Measurements from ENCODE around the gene NDUFB10.
"Not testable (repeated sequence)": the region's sequence is repeated elsewhere in the genome, so short reads cannot be mapped to it uniquely, and the experiment has no call there.

NDUFB10 gene

GRCh38 chr16:1959269-1960039 lies at the start of gene NDUFB10:
Gene NDUFB10, plus strand, starts transcription at chr16:1959538. Its CDS starts 87 bp downstream, at chr16:1959625.
- in situ Hi-C loops (cut with MboI; ENCODE audit: low sequenced_read_pairs) = no loop called here

GRCh38 chr16:1909561-1910231 lies 49.6 kb upstream of the NDUFB10 start:
- in situ Hi-C loops (cut with MboI; ENCODE audit: low sequenced_read_pairs) = no loop called here

- in situ Hi-C loops (cut with MboI; ENCODE audit: low sequenced_read_pairs) = no loop called here
These were observed 47.7 kb upstream of the NDUFB10 start for GRCh38 chr16:1911467-1912214.

- in situ Hi-C loops (cut with MboI; ENCODE audit: low sequenced_read_pairs) = no loop called here
These were observed 47.2 kb upstream of the NDUFB10 start for GRCh38 chr16:1912215-1912543.

GRCh38 chr16:1913327-1914083 lies 45.8 kb upstream of the NDUFB10 start:
- in situ Hi-C loops (cut with MboI; ENCODE audit: low sequenced_read_pairs) = no loop called here

GRCh38 chr16:1914084-1914608 lies 45.2 kb upstream of the NDUFB10 start:
- in situ Hi-C loops (cut with MboI; ENCODE audit: low sequenced_read_pairs) = no loop called here

GRCh38 chr16:1914988-1915387 lies 44.4 kb upstream of the NDUFB10 start:
- in situ Hi-C loops (cut with MboI; ENCODE audit: low sequenced_read_pairs) = no loop called here

- in situ Hi-C loops (cut with MboI; ENCODE audit: low sequenced_read_pairs) = no loop called here
These were observed 43.4 kb upstream of the NDUFB10 start for GRCh38 chr16:1915732-1916639.

GRCh38 chr16:1916640-1916990 lies 42.7 kb upstream of the NDUFB10 start:
- in situ Hi-C loops (cut with MboI; ENCODE audit: low sequenced_read_pairs) = no loop called here

GRCh38 chr16:1917056-1917664 lies 42.2 kb upstream of the NDUFB10 start:
- in situ Hi-C loops (cut with MboI; ENCODE audit: low sequenced_read_pairs) = no loop called here

- in situ Hi-C loops (cut with MboI; ENCODE audit: low sequenced_read_pairs) = no loop called here
These were observed 41.5 kb upstream of the NDUFB10 start for GRCh38 chr16:1917665-1918350.

GRCh38 chr16:1918351-1919326 lies 40.7 kb upstream of the NDUFB10 start, which contains the start of gene HS3ST6:
Gene HS3ST6, minus strand, starts transcription at chr16:1918415. Its CDS starts 92 bp downstream, at chr16:1918323.
- in situ Hi-C loops (cut with MboI; ENCODE audit: low sequenced_read_pairs) = no loop called here

GRCh38 chr16:1919327-1919998 lies 39.9 kb upstream of the NDUFB10 start:
- in situ Hi-C loops (cut with MboI; ENCODE audit: low sequenced_read_pairs) = no loop called here

- in situ Hi-C loops (cut with MboI; ENCODE audit: low sequenced_read_pairs) = not testable (repeated sequence)
These were observed 39.2 kb upstream of the NDUFB10 start for GRCh38 chr16:1920122-1920521.

- in situ Hi-C loops (cut with MboI; ENCODE audit: low sequenced_read_pairs) = no loop called here
These were observed 38.6 kb upstream of the NDUFB10 start for GRCh38 chr16:1920727-1921171.

GRCh38 chr16:1922357-1922756 lies 37.0 kb upstream of the NDUFB10 start:
- in situ Hi-C loops (cut with MboI; ENCODE audit: low sequenced_read_pairs) = no loop called here

All from HL-60/S4 treated with retinoic acid at 250 ng/mL for 4 days and 3 days (cell line).